ENCODE measurements around the gene CDC42EP5.

The CDC42EP5 gene

DNA sequence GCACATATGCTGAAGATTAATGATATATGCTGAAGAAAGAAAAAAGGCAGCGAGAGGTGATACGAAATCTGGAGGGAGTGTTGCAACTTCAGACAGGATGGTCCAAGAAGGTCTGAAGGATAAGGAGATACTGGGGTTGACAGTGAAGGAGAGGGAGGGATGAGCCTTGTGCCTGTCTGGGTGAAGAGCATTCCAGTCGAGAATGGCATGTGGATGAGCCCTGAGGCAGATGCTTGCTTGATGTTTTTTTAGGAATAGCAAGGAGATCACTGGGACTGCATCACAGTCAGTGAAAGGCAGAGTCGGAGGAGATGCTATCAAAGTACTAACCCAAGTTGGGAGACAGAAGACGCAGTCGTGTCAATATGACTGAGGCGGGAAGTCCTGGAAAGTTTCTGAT lies 16.2 kb upstream of the CDC42EP5 start:
- Histone ChIP-seq H3K4me2 (ENCODE audit: low read length) (no peak overlapping the region), H3K27me3 (ENCODE audit: insufficient read depth, low read length) (no peaks in the 10 kb centered on the region), H3K79me2 (ENCODE audit: insufficient read depth, low read length) (no peaks in the 10 kb centered on the region), H4K20me1 (ENCODE audit: insufficient read depth, low read length) (no peaks in the 10 kb centered on the region), H3K36me3 (ENCODE audit: insufficient read depth, low read length) (no peaks in the 10 kb centered on the region), H3K9me3 (ENCODE audit: low read length) (no peaks in the 10 kb centered on the region), H3K27ac (ENCODE audit: low read depth, low read length, poor library complexity, severe bottlenecking) (no peak overlapping the region), H2AFZ (ENCODE audit: low read length) (no peak overlapping the region), H3K9me2 (ENCODE audit: low read depth, low read length) (no peaks in the 10 kb centered on the region), H3K4me3 (ENCODE audit: low read depth, low read length, poor library complexity, severe bottlenecking) (no peak overlapping the region), H3K4me1 (ENCODE audit: insufficient read depth, low read length, severe bottlenecking) (no peaks in the 10 kb centered on the region), H3F3A (ENCODE audit: insufficient read depth, low read length) (no peaks in the 10 kb centered on the region), H3K9ac (ENCODE audit: low read length) (no peak overlapping the region)
- TF ChIP-seq, protein P1, sequence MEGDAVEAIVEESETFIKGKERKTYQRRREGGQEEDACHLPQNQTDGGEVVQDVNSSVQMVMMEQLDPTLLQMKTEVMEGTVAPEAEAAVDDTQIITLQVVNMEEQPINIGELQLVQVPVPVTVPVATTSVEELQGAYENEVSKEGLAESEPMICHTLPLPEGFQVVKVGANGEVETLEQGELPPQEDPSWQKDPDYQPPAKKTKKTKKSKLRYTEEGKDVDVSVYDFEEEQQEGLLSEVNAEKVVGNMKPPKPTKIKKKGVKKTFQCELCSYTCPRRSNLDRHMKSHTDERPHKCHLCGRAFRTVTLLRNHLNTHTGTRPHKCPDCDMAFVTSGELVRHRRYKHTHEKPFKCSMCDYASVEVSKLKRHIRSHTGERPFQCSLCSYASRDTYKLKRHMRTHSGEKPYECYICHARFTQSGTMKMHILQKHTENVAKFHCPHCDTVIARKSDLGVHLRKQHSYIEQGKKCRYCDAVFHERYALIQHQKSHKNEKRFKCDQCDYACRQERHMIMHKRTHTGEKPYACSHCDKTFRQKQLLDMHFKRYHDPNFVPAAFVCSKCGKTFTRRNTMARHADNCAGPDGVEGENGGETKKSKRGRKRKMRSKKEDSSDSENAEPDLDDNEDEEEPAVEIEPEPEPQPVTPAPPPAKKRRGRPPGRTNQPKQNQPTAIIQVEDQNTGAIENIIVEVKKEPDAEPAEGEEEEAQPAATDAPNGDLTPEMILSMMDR (IDR thresholded peaks at IDR 0.05; ENCODE audit: low read length), result no peak
- no peak for TF ChIP-seq EZH2 (IDR thresholded peaks at IDR 0.05; ENCODE audit: borderline replicate concordance, low read length)

GRCh38 chr19:54485851-54486250 lies 12.8 kb upstream of the CDC42EP5 start:
- Histone ChIP-seq H3K36me3 (ENCODE audit: insufficient read depth, low read length) (no peaks in the 10 kb centered on the region), H3K9me3 (ENCODE audit: low read length) (no peaks in the 10 kb centered on the region), H3K4me2 (ENCODE audit: low read length) (no peak overlapping the region), H4K20me1 (ENCODE audit: insufficient read depth, low read length) (no peaks in the 10 kb centered on the region), H3K27ac (ENCODE audit: low read depth, low read length, poor library complexity, severe bottlenecking) (no peak overlapping the region), H3K4me1 (ENCODE audit: insufficient read depth, low read length, severe bottlenecking) (no peaks in the 10 kb centered on the region), H3K79me2 (ENCODE audit: insufficient read depth, low read length) (no peaks in the 10 kb centered on the region), H3K9ac (ENCODE audit: low read length) (no peak overlapping the region), H3K9me2 (ENCODE audit: low read depth, low read length) (no peaks in the 10 kb centered on the region), H3K4me3 (ENCODE audit: low read depth, low read length, poor library complexity, severe bottlenecking) (no peak overlapping the region), H2AFZ (ENCODE audit: low read length) (no peak overlapping the region), H3F3A (ENCODE audit: insufficient read depth, low read length) (no peaks in the 10 kb centered on the region), H3K27me3 (ENCODE audit: insufficient read depth, low read length) (no peaks in the 10 kb centered on the region)
- TF ChIP-seq, protein P1 (IDR thresholded peaks at IDR 0.05; ENCODE audit: low read length), result no peak
- TF ChIP-seq EZH2 (IDR thresholded peaks at IDR 0.05; ENCODE audit: borderline replicate concordance, low read length), result no peak

DNA sequence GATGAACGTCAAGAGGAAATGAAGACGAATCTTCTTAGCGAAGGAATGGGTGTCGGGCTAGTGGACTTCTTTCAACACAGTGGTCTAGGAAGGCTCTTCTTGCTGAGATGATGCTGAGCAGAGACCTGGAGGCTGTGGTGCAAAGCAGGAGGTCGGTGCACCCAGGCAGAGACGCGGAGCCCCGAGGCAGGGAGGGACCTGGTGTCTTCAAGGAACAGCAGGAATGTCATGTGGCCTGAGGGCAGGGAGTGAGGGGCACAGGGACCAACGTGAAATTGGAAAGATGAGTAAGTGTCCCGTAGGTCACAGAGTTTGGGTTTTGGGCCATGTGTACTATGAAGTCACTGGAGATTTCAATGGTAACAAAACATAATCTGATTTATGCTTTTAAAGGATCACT lies 11.4 kb upstream of the CDC42EP5 start:
- H3K4me3 ChIP-seq (ENCODE audit: low read depth, low read length, poor library complexity, severe bottlenecking), result no peak overlapping the region
- no peak for TF ChIP-seq EZH2 (IDR thresholded peaks at IDR 0.05; ENCODE audit: borderline replicate concordance, low read length)
- TF ChIP-seq, protein P1 (IDR thresholded peaks at IDR 0.05; ENCODE audit: low read length), result no peak
- H3K9me2 ChIP-seq (ENCODE audit: low read depth, low read length), result no peaks in the 10 kb centered on the region

More for the DNA sequence above, 11.4 kb upstream of the CDC42EP5 start:
- Histone ChIP-seq H3F3A (ENCODE audit: insufficient read depth, low read length) (no peaks in the 10 kb centered on the region; the same call in 1 of the 2 replicates), H3K27me3 (ENCODE audit: insufficient read depth, low read length) (no peaks in the 10 kb centered on the region), H3K36me3 (ENCODE audit: insufficient read depth, low read length) (no peaks in the 10 kb centered on the region), H3K9ac (ENCODE audit: low read length) (no peak overlapping the region), H4K20me1 (ENCODE audit: insufficient read depth, low read length) (no peaks in the 10 kb centered on the region), H3K4me2 (ENCODE audit: low read length) (no peak overlapping the region), H3K4me1 (ENCODE audit: insufficient read depth, low read length, severe bottlenecking) (no peaks in the 10 kb centered on the region), H2AFZ (ENCODE audit: low read length) (no peak overlapping the region), H3K9me3 (ENCODE audit: low read length) (no peaks in the 10 kb centered on the region), H3K27ac (ENCODE audit: low read depth, low read length, poor library complexity, severe bottlenecking) (no peak overlapping the region), H3K79me2 (ENCODE audit: insufficient read depth, low read length) (no peaks in the 10 kb centered on the region)

Data from OCI-LY1 (cell line).